ENCODE results near the gene PIM1.

PIM1 gene

GRCh38 chr6:37172912-37173492, 3.0 kb downstream of the PIM1 start:
- DNase-seq = no peak
- Mint-ChIP-seq H3K4me3 (no peak overlapping the region), H3K27ac (no peak overlapping the region), H3K36me3 (ENCODE audit: low read depth) (peaks cover 26% of the 10 kb centered on the region), H3K4me1 (peaks cover 41% of the 10 kb centered on the region), H3K9me3 (no peaks in the 10 kb centered on the region), H3K27me3 (ENCODE audit: low read depth, poor library complexity) (peaks cover 5% of the 10 kb centered on the region)
- no peak for TF ChIP-seq CTCF (IDR thresholded peaks at IDR 0.05)

DNA sequence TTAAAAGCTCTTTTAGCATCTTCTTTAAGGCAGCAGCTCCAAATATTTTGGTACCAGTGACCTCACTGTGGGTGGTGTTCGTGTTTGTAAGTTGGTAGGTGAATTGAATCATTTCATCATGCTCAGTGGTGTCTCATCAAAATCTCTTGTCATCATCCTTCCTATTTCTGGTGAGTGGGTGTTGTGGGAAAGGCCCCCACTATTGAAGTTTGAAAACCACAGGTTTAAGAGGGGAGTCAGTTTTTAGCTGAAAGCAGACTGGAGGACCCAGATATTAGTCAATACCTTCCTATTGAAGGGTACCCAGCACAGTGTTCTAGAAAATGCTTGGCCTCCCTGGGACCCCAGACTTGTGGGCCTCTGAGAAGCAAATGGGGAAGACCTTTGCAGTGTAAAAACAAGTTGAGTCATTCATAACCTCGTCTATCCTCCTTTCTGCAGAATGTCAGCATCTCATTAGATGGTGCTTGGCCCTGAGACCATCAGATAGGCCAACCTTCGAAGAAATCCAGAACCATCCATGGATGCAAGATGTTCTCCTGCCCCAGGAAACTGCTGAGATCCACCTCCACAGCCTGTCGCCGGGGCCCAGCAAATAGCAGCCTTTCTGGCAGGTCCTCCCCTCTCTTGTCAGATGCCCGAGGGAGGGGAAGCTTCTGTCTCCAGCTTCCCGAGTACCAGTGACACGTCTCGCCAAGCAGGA, 3.7 kb downstream of the PIM1 start:
- peaks cover 35% of the 10 kb centered on the region for H3K4me1 Mint-ChIP-seq
- peaks cover 7% of the 10 kb centered on the region for H3K27me3 Mint-ChIP-seq (ENCODE audit: low read depth, poor library complexity)
- H3K4me3 Mint-ChIP-seq = no peak overlapping the region
- H3K36me3 Mint-ChIP-seq (ENCODE audit: low read depth) = peaks cover 26% of the 10 kb centered on the region
- TF ChIP-seq CTCF (IDR thresholded peaks at IDR 0.05) = no peak
- no peaks in the 10 kb centered on the region for H3K9me3 Mint-ChIP-seq
- no peak for DNase-seq
- no peak overlapping the region for H3K27ac Mint-ChIP-seq

DNA sequence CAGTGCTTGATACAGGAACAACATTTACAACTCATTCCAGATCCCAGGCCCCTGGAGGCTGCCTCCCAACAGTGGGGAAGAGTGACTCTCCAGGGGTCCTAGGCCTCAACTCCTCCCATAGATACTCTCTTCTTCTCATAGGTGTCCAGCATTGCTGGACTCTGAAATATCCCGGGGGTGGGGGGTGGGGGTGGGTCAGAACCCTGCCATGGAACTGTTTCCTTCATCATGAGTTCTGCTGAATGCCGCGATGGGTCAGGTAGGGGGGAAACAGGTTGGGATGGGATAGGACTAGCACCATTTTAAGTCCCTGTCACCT, 4.2 kb downstream of the PIM1 start:
- Mint-ChIP-seq H3K4me3 (no peak overlapping the region), H3K27ac (no peak overlapping the region), H3K9me3 (no peaks in the 10 kb centered on the region), H3K4me1 (peaks cover 30% of the 10 kb centered on the region), H3K27me3 (ENCODE audit: low read depth, poor library complexity) (peaks cover 7% of the 10 kb centered on the region), H3K36me3 (ENCODE audit: low read depth) (peaks cover 26% of the 10 kb centered on the region)
- no peak for DNase-seq
- TF ChIP-seq CTCF (IDR thresholded peaks at IDR 0.05) = no peak

DNA sequence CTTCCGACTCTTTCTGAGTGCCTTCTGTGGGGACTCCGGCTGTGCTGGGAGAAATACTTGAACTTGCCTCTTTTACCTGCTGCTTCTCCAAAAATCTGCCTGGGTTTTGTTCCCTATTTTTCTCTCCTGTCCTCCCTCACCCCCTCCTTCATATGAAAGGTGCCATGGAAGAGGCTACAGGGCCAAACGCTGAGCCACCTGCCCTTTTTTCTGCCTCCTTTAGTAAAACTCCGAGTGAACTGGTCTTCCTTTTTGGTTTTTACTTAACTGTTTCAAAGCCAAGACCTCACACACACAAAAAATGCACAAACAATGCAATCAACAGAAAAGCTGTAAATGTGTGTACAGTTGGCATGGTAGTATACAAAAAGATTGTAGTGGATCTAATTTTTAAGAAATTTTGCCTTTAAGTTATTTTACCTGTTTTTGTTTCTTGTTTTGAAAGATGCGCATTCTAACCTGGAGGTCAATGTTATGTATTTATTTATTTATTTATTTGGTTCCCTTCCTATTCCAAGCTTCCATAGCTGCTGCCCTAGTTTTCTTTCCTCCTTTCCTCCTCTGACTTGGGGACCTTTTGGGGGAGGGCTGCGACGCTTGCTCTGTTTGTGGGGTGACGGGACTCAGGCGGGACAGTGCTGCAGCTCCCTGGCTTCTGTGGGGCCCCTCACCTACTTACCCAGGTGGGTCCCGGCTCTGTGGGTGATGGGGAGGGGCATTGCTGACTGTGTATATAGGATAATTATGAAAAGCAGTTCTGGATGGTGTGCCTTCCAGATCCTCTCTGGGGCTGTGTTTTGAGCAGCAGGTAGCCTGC, 4.8 kb downstream of the PIM1 start:
- H3K36me3 Mint-ChIP-seq (ENCODE audit: low read depth) = peaks cover 26% of the 10 kb centered on the region
- H3K27ac Mint-ChIP-seq = no peak overlapping the region
- no peak for TF ChIP-seq CTCF (IDR thresholded peaks at IDR 0.05)
- no peaks in the 10 kb centered on the region for H3K9me3 Mint-ChIP-seq
- no peak for DNase-seq
- peaks cover 26% of the 10 kb centered on the region for H3K4me1 Mint-ChIP-seq
- peaks cover 7% of the 10 kb centered on the region for H3K27me3 Mint-ChIP-seq (ENCODE audit: low read depth, poor library complexity)
- no peak overlapping the region for H3K4me3 Mint-ChIP-seq

- TF ChIP-seq CTCF (IDR thresholded peaks at IDR 0.05) = no peak
- no peaks in the 10 kb centered on the region for H3K9me3 Mint-ChIP-seq
- peaks cover 26% of the 10 kb centered on the region for H3K4me1 Mint-ChIP-seq
- peaks cover 26% of the 10 kb centered on the region for H3K36me3 Mint-ChIP-seq (ENCODE audit: low read depth)
- H3K4me3 Mint-ChIP-seq = no peak overlapping the region
- no peak overlapping the region for H3K27ac Mint-ChIP-seq
- no peak for DNase-seq
- peaks cover 9% of the 10 kb centered on the region for H3K27me3 Mint-ChIP-seq (ENCODE audit: low read depth, poor library complexity)
These were observed 5.6 kb downstream of the PIM1 start for GRCh38 chr6:37175332-37176267.

All from nephron progenitor cell (in vitro differentiated cells).